Activated B cell treated with CpG ODN at 0.5 μM for 24 hours (primary cell): ENCODE results near the gene TXNIP. TPM values are rescaled to one million over a fixed set of nuclear protein-coding genes. Genes with fewer than 3 reads are reported as not detected.

Experiments used
- ATAC-seq: fragments of 200-7000 bp; cut with Tn5 transposase; one replicate; pipeline ENCODE4 v1.10.0; 2021; ENCODE audit warnings: low read depth, mild to moderate bottlenecking, moderate library complexity
- CTCF ChIA-PET: fragments of 350-600 bp; sonication (Branson Sonifier 250); formaldehyde crosslinking; loops from one replicate; lab custom pipeline; 2021; ENCODE audit warnings: antibody characterized with exemption; lab: Charles Lee
- POLR2A ChIA-PET: fragments of 350-600 bp; sonication (Branson Sonifier 250); formaldehyde crosslinking; loops from one replicate; lab custom pipeline; 2021; ENCODE audit warnings: antibody characterized with exemption; lab: Charles Lee
- DNase-seq: peaks from one replicate; pipeline ENCODE4 v3.0.0; 2022
- H3K27ac Mint-ChIP-seq: one replicate; pipeline ENCODE4 v1.8.0; 2020; ENCODE audit warnings: mixed read lengths
- H3K27me3 Mint-ChIP-seq: one replicate; pipeline ENCODE4 v1.8.0; 2021; ENCODE audit warnings: mixed read lengths
- H3K36me3 Mint-ChIP-seq: one replicate; pipeline ENCODE4 v1.8.0; 2021; ENCODE audit warnings: low read depth, mixed read lengths
- H3K4me1 Mint-ChIP-seq: one replicate; pipeline ENCODE4 v1.8.0; 2021; ENCODE audit warnings: mixed read lengths
- H3K4me3 Mint-ChIP-seq: one replicate; pipeline ENCODE4 v1.8.0; 2020; ENCODE audit warnings: mild to moderate bottlenecking, mixed read lengths
- H3K9me3 Mint-ChIP-seq: one replicate; pipeline ENCODE4 v1.8.0; 2020; ENCODE audit warnings: mixed read lengths
- CTCF ChIP-seq: fragments of 200-600 bp; IDR thresholded peaks from one replicate; pipeline ENCODE4 v1.8.0; 2022; ENCODE audit warnings: antibody characterized with exemption, mild to moderate bottlenecking
- intact Hi-C: fragments of 100-400 bp; cut with micrococcal nuclease; formaldehyde crosslinking; loops from one replicate; pipeline ENCODE4 v1.15.1; 2024
- total RNA-seq: library from RNA; stranded (reverse); gene quantifications from 2 replicates; pipeline ENCODE4 v1.2.3, GENCODE V29; 2022

The TXNIP gene
- total RNA-seq, 1 donor from 2014 or later = 300 TPM

- peaks cover 24% of the 10 kb centered on the region for H3K4me1 Mint-ChIP-seq
- POLR2A ChIA-PET = interaction anchor here (1.1 kb wide), 2 partner anchors 14 to 31 kb away, joined by 3 read pairs; partner anchors contain the start of gene TXNIP
- no peak for TF ChIP-seq CTCF
- no peaks in the 10 kb centered on the region for H3K9me3 Mint-ChIP-seq
- ATAC-seq = no peak
- no peak overlapping the region for H3K4me3 Mint-ChIP-seq
- no peaks in the 10 kb centered on the region for H3K27me3 Mint-ChIP-seq
- DNase-seq = no peak
- no peak overlapping the region for H3K27ac Mint-ChIP-seq
- H3K36me3 Mint-ChIP-seq = no peaks in the 10 kb centered on the region
- intact Hi-C loops = loop anchor here (10.0 kb wide), 1 partner anchor 415 kb away; no protein-coding TSS in a partner anchor
- CTCF ChIA-PET = interaction anchor here (2.8 to 14.3 kb wide), 2 partner anchors 31 to 165 kb away, joined by 16 to 247 read pairs; partner anchors contain the start of gene NUDT17
Observed at GRCh38 chr1:146010126-146010738, 13.9 kb upstream of the TXNIP start.

- no peaks in the 10 kb centered on the region for H3K9me3 Mint-ChIP-seq
- peaks cover 26% of the 10 kb centered on the region for H3K4me1 Mint-ChIP-seq
- TF ChIP-seq CTCF = no peak
- no peak for ATAC-seq
- intact Hi-C loops = loop anchor here (1.0 kb wide), 4 partner anchors 10 to 148 kb away; partner anchors contain the start of genes PIAS3 and RBM8A
- peak overlapping the region; percentile 96 for H3K27ac Mint-ChIP-seq
- H3K36me3 Mint-ChIP-seq = no peaks in the 10 kb centered on the region
- no peaks in the 10 kb centered on the region for H3K27me3 Mint-ChIP-seq
- POLR2A ChIA-PET = interaction anchor here (0.9 to 4.1 kb wide), 16 partner anchors 11 to 162 kb away, joined by 3 to 136 read pairs (median 6); partner anchors contain the start of genes ANKRD34A, LIX1L, NUDT17 and PEX11B
- no peak for DNase-seq
- CTCF ChIA-PET = interaction anchor here (0.6 to 14.3 kb wide), 10 partner anchors 10 to 162 kb away, joined by 3 to 247 read pairs (median 6); partner anchors contain the start of genes ANKRD34A, LIX1L, NUDT17 and POLR3GL
- no peak overlapping the region for H3K4me3 Mint-ChIP-seq
Observed at GRCh38 chr1:146007489-146008133, 11.2 kb upstream of the TXNIP start.

GRCh38 chr1:146001709-146002108 lies 5.3 kb upstream of the TXNIP start:
- H3K27ac Mint-ChIP-seq = peak overlapping the region; percentile 69
- no peaks in the 10 kb centered on the region for H3K27me3 Mint-ChIP-seq
- ATAC-seq (no peak), DNase-seq (no peak)
- no peak overlapping the region for H3K4me3 Mint-ChIP-seq
- CTCF ChIA-PET = interaction anchor here (0.6 to 14.3 kb wide), 6 partner anchors 13 to 156 kb away, joined by 3 to 247 read pairs (median 3); partner anchors contain the start of genes HJV and NUDT17
- intact Hi-C loops = no loop called here
- H3K36me3 Mint-ChIP-seq = peaks cover 2% of the 10 kb centered on the region
- no peaks in the 10 kb centered on the region for H3K9me3 Mint-ChIP-seq
- POLR2A ChIA-PET = interaction anchor here (0.7 to 1.9 kb wide), 3 partner anchors 10 to 22 kb away, joined by 3 to 18 read pairs (median 4); no protein-coding TSS in a partner anchor
- H3K4me1 Mint-ChIP-seq = peaks cover 64% of the 10 kb centered on the region
- TF ChIP-seq CTCF = no peak

GRCh38 chr1:145999321-146000024 lies 3.1 kb upstream of the TXNIP start:
- ATAC-seq = peak; percentile 6
- no peak for TF ChIP-seq CTCF
- peak overlapping the region; percentile 66 for H3K4me3 Mint-ChIP-seq
- H3K9me3 Mint-ChIP-seq = no peaks in the 10 kb centered on the region
- ChIA-PET CTCF (interaction anchor here (1.0 kb wide), 1 partner anchor 23 kb away, joined by 3 read pairs; no protein-coding TSS in a partner anchor), POLR2A (interaction anchor here (0.5 to 12.7 kb wide), 6 partner anchors 16 to 53 kb away, joined by 3 to 579 read pairs (median 6); partner anchors contain the start of genes ANKRD34A and POLR3GL)
- peak overlapping the region; percentile 97 for H3K27ac Mint-ChIP-seq
- DNase-seq = no peak
- peaks cover 55% of the 10 kb centered on the region for H3K4me1 Mint-ChIP-seq
- no peaks in the 10 kb centered on the region for H3K27me3 Mint-ChIP-seq
- intact Hi-C loops = loop anchor here (5.0 kb wide), 1 partner anchor 37 kb away; the partner anchor contains the start of genes ANKRD34A and POLR3GL
- peaks cover 23% of the 10 kb centered on the region for H3K36me3 Mint-ChIP-seq
